Neural cell (in vitro differentiated cells): ENCODE measurements around the gene CKM.

Experiments
- CTCF ChIP-seq: fragments of 450-650 bp; IDR thresholded peaks from 2 replicates; pipeline ENCODE4 v1.5.1; 2014; ENCODE audit warnings: antibody characterized with exemption, mild to moderate bottlenecking, moderate library complexity; ENCODE audit not compliant: poor library complexity, severe bottlenecking
- EP300 ChIP-seq: fragments of 450-650 bp; conservative IDR thresholded peaks from 2 replicates; pipeline ENCODE4 v1.6.1; 2014; ENCODE audit warnings: antibody characterized with exemption, mild to moderate bottlenecking, moderate library complexity; ENCODE audit not compliant: poor library complexity, severe bottlenecking
- EZH2 ChIP-seq: fragments of 200-600, 300-800 bp; shearing (Covaris generic), sonication (generic); IDR thresholded peaks from 2 replicates; pipeline ENCODE4 v1.6.1; 2014; ENCODE audit warnings: antibody characterized with exemption, low read length, borderline replicate concordance, mild to moderate bottlenecking; ENCODE audit not compliant: insufficient read depth, poor library complexity, severe bottlenecking
- POLR2AphosphoS5 ChIP-seq: IDR thresholded peaks from 2 replicates; pipeline ENCODE4 v1.6.1; 2012
- RAD21 ChIP-seq: fragments of 450-650 bp; conservative IDR thresholded peaks from 2 replicates; pipeline ENCODE4 v1.6.1; 2014; ENCODE audit warnings: antibody characterized with exemption, mild to moderate bottlenecking, moderate library complexity
- REST ChIP-seq: IDR thresholded peaks from 2 replicates; pipeline ENCODE4 v1.6.1; 2012; ENCODE audit warnings: borderline replicate concordance
- TAF1 ChIP-seq: IDR thresholded peaks from 2 replicates; pipeline ENCODE4 v1.6.1; 2012; ENCODE audit warnings: low read depth

GRCh38 chr19:45305007-45305406, 17.7 kb downstream of the CKM start:
- TF ChIP-seq RAD21 (no peak), CTCF (no peak), REST (no peak), EZH2 (no peak), POLR2AphosphoS5 (no peak), TAF1 (no peak), EP300 (no peak)
